ENCODE data around the gene TMEM272. TPM values are rescaled to one million over a fixed set of nuclear protein-coding genes. Genes with fewer than 3 reads are reported as not detected.
A peak's percentile ranks its signal among the peaks of the same experiment; 100 is the strongest.

TMEM272 gene
- total RNA-seq, 1 donor from 2014 or later, result not detected

- TF ChIP-seq CTCF (conservative IDR thresholded peaks at IDR 0.05; ENCODE audit: low read depth, low read length), result no peak
- DNase-seq (ENCODE audit: low read depth), result no peak
- no peak overlapping the region for H3K4me3 ChIP-seq (ENCODE audit: low read depth, low read length)
These were observed 27.3 kb downstream of the TMEM272 start for GRCh38 chr13:51817717-51818116.

GRCh38 chr13:51816604-51817249 lies 28.2 kb downstream of the TMEM272 start:
- no peak for DNase-seq (ENCODE audit: low read depth)
- TF ChIP-seq CTCF (conservative IDR thresholded peaks at IDR 0.05; ENCODE audit: low read depth, low read length), result no peak

GRCh38 chr13:51815848-51816247 lies 29.1 kb downstream of the TMEM272 start:
- H3K4me3 ChIP-seq (ENCODE audit: low read depth, low read length), result no peak overlapping the region
- no peak for DNase-seq (ENCODE audit: low read depth)
- TF ChIP-seq CTCF (conservative IDR thresholded peaks at IDR 0.05; ENCODE audit: low read depth, low read length), result no peak

More at GRCh38 chr13:51816604-51817249, 28.2 kb downstream of the TMEM272 start:
- H3K4me3 ChIP-seq (ENCODE audit: low read depth, low read length), result no peak overlapping the region

GRCh38 chr13:51814825-51815650 lies 29.9 kb downstream of the TMEM272 start:
- DNase-seq (ENCODE audit: low read depth), result no peak
- TF ChIP-seq CTCF (conservative IDR thresholded peaks at IDR 0.05; ENCODE audit: low read depth, low read length), result peak; percentile 92
- H3K4me3 ChIP-seq (ENCODE audit: low read depth, low read length), result peak overlapping the region; percentile 43

GRCh38 chr13:51814071-51814470 lies 30.9 kb downstream of the TMEM272 start:
- no peak for DNase-seq (ENCODE audit: low read depth)
- TF ChIP-seq CTCF (conservative IDR thresholded peaks at IDR 0.05; ENCODE audit: low read depth, low read length), result no peak

GRCh38 chr13:51811920-51812451 lies 33.0 kb downstream of the TMEM272 start:
- no peak overlapping the region for H3K4me3 ChIP-seq (ENCODE audit: low read depth, low read length)
- no peak for DNase-seq (ENCODE audit: low read depth)
- no peak for TF ChIP-seq CTCF (conservative IDR thresholded peaks at IDR 0.05; ENCODE audit: low read depth, low read length)

More at GRCh38 chr13:51814071-51814470, 30.9 kb downstream of the TMEM272 start:
- H3K4me3 ChIP-seq (ENCODE audit: low read depth, low read length), result no peak overlapping the region
